ENCODE data around the gene GPRC5C.

GPRC5C gene

DNA sequence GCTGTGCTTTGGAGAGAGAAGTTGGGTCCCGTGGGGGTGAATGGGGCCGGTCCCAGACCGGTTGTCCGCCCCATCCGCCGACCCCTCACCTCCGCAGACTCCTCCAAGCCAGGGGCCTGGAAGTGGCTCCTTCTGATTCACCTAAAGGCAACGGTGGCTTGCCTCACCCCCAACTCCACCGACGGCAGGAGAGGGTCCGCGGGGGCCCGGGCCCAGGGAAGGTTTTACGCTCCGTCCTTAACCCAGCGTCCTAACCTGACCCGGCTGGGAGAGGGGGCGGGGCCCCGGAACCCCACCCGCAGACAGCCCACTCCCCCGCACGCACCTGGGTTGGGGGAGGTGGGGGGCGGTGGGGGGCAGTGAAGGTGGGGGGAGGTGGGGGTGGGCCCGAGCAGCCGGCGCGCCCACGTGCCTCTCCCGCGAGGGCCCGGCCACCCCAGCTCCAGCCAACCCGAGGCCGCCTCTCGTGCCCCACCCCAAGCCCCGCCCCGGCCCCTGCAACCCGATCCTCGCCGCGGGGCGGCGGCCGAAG, 21.8 kb downstream of the GPRC5C start:
- no peak for DNase-seq

DNA sequence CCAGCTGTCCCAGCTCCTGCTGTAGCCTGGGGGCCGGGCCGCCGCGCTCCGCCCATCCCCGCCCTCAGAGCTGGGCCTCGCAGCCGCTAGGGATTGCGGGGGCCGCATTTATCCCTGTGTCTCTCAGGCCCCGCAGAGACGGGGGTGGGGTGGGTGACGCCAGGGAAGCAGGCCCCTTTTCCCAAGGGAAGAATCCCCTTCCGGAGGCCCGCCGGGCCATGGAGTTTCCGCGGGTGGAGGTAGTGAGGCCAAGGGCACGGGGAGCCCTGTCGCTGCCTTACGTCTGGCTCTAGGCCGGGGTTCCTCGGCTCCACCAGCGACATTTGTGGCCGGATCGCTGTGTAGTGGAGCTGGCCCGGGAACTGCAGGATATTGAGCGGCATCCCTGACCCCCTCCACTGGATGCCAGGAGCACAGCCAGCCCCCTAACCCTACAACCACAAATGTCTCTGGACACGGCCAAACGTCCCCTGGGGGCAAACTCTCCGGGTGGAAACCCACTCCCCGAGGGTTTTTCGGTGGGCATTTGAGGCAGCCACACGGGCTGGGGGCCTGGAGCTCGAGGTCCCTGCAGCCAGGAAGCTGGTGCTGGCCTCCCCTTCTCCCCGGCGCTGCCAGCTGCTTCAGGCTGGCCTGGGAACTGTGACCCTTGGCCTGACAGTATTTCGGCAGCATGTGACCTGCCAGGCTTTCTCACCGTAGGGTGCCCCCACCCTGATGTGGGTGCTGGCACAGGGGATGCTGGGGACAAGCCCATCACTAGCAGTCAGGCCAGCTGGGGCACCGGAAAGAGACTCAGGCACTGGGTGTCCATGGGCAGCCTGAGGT, 22.5 kb downstream of the GPRC5C start:
- peak; percentile 73 for DNase-seq

DNA sequence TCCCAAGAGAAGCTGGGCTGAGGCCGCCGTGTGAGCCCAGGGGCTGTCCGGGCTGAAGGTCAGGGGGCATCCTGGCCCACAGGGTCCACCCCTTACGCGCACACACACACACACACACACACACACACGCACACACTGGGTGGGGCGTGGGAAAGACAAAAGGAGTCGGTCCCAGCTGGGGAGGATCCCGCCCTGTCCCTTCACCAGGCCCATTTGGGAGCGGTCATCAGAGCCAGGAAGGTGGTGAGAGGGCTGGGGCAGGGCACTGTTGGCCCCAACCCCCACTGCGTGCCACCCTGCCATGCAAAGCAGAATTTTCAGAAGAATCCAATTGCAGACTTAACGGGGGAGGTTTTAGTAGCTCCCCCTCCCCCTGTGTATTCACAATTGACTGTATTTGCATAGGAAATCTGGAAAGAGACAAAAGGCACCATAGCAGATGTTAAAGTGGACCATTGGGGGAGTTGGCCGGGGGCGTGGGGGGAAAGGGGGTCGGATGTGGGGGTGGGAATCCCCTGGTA, 23.2 kb downstream of the GPRC5C start:
- no peak for DNase-seq

DNA sequence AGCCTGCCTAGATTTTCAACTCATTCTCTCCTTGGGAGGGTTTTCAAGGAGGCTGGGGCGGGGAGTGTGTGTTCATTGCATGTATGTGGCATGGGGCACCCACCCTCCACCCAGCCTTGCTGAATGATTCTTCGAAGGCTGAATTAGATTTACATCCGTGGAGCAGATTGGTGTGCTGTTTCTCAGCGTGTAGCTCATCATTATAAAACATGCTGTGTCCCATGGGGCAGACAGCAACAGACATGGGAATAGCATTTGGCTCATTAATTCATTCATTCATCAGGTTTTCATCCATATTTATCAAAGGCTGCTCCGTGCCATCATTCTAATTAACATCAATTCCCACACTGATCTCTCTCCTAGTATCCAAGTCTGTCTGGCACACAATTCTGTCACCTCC, 23.9 kb downstream of the GPRC5C start:
- no peak for DNase-seq

- peak; percentile 64 for DNase-seq
Observed at GRCh38 chr17:74457146-74457819, 25.4 kb downstream of the GPRC5C start.

DNA sequence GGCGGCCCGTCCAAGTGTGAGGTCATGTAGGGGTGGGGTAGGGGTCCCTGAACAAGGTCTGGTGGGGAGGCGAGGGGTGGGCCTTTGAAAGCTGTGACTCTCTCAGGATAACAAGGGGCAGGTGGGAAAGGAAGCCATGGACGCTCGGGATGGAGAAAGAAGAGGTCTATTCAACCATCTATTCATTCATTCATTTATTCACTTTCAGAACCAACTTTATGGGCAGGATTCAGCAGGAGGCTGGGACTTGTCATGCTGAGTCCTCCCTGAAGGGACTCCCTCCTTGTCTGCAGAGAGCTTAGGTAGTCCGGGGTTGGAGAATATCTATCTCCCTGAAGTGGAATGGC, 25.9 kb downstream of the GPRC5C start:
- no peak for DNase-seq

DNA sequence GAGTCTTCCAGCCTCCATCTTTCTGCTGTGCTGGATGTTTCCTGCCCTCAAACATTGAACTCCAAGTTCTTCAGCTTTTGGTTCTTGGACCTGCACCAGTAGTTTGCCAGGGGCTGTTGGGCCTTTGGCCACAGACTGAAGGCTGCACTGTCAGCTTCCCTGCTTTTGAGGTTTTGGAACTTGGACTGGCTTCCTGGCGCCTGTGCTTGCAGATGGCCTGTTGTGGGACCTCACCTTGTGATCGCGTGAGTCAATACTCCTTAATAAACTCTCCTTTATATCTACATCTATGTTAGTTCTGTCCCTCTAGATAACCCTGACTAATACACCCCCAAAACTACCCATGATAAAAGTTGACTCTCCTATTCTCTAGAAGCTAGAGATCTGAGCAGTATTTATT, 26.9 kb downstream of the GPRC5C start:
- no peak for DNase-seq

DNA sequence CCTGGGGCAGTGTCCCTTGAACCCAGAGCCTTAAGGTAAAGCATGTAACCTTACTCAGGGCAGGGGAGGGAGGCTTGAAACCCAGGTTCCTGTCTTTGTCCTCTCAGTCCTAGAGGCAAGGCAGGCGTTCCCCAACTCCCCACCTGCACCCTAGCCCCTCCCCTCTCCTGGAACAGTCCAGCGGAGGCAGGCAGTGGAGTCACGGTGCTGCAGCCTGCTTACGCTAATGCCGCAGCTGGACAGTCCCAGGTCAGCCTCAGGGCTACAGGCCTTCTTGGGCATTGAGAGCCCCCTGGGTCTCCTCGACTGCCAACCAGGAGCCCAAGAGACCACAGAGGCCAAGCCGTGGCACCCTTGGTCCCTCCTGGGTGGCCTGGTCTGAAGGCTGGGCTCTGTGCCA, 27.7 kb downstream of the GPRC5C start:
- DNase-seq: no peak

GRCh38 chr17:74460241-74460640, 28.4 kb downstream of the GPRC5C start:
- no peak for DNase-seq

- no peak for DNase-seq
Observed at GRCh38 chr17:74460996-74461395, 29.1 kb downstream of the GPRC5C start.

- no peak for DNase-seq
Observed at GRCh38 chr17:74461611-74462010, 29.7 kb downstream of the GPRC5C start.

- no peak for DNase-seq
Observed at GRCh38 chr17:74464730-74465377, 33.0 kb downstream of the GPRC5C start.

DNA sequence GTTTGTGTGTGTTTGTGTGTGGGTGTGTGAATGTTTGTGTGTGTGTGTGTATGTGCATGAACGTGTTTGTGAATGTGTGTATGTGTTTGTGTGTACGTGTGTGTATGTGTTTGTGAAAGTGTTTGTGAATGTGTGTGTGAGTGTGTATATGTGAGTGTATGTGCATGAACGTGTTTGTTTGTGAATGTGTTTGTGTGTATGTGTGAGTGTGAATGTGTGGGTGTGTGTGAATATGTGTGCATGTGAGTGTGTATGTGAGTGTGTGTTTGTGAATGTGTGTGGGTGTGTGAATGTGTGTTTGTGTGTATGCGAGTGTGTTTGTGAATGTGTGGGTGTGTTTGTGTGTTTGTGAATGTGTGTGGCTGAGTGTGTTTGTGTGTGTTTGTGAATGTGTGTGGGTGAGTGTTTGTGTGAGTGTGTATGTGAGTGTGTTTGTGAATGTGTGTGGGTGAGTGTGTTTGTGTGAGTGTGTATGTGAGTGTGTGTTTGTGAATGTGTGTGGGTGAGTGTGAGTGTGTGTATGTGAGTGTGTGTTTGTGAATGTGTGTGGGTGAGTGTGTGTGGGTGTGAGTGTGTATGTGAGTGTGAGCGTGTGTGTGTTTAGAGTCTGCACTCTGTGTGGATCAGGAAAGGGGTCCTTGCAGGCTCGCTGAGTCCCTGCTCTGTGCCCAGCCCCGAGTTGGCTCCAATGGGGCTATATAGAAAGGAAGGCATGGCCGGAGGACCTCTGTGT, 33.7 kb downstream of the GPRC5C start:
- DNase-seq: no peak

DNA sequence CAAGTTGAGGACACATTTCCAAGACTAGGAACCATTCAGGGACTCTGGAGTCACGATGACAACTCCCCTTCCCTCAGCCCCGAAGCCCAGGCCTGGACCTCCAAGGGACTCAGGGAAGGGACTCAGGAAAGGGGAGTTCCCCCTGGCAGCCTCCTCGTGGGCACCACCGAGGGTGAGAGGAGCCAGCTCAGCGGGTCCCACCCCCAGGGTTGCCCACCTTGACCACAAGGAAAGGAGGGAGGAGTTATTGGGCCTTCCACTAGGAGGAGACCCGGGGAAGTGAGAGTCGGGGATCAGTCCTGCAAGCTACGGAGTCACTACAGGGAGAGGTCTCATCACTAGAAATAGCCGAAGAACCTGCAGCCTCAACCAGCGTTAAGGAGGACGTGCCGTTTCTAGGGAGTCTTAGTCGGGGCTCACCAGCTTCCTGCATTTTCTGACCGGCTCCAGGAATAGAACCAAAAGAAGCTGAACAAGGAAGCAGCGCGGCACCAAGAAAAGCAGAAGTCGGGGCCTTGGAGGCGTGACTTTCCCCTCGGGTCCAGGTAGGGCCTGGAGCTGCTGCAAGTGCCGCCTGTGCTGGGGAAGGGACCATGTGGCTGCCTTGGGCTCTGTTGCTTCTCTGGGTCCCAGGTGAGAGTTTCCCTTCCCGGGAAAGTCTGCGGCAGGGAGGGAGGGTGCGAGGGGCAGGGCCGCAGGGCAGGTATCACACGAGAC, 34.4 kb downstream of the GPRC5C start, which contains the start of gene CD300A:
Gene CD300A, plus strand, starts transcription at position 524 of the 717 bp plus-strand sequence. Its CDS starts 70 bp downstream, at position 594.
- peak; percentile 88 for DNase-seq

- DNase-seq: no peak
Observed at GRCh38 chr17:74466828-74467184, 34.9 kb downstream of the GPRC5C start.

DNA sequence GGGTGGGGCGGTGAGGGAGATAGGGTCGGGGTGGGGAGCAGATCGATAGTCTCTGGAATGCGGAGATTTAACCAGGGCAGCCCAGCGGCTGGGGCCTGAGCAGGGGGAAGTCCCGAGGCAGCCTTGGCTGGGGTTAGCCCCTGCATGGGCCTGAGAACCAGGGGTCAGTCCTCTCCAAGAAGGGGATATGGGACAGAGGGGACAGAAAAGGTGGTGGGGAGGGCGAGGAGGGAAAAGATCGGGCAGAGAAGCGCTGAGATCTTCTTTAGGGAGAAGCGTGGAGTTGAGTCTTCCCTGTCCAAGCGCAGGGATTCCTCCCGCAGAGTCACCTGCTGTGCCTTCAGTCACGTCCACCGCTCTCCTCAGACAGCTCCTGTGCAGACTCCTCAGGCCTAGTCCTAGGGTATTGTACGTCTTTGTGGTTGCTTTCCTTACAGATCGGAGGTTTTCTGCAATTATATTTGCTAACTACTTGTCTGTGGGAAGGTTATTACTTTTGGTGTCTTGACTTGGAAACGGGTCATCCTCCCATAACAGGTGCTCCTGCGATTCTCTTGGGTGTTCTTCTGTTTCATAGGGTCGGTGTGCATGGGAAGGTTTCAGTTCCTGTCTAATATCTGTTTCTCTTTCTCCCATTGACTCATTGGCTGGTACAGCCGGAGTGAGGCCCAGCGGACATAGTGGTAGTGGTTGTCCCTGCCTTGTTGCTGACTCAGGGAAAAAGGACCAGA, 35.5 kb downstream of the GPRC5C start:
- DNase-seq: peak; percentile 72

DNA sequence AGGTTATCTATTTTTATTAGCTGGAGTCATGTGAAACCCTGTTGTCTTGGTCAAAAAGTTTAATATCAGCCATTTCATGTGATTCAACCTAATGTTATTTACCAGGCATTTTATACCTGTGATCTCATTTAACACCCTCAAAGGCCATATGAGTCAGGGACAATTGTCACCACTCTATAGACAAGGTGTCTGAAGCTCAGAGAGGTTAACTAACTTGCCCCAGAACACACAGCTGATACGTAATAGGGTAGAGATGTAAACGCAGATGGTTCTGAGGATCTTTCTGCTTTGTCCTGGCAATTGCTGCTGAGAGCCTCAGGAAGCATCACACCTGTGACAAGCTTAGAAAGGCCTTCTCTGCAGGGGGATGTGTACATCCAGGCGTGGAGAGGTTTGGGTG, 39.5 kb downstream of the GPRC5C start:
- no peak for DNase-seq

GRCh38 chr17:74472890-74473289, 41.0 kb downstream of the GPRC5C start:
- DNase-seq: no peak

DNA sequence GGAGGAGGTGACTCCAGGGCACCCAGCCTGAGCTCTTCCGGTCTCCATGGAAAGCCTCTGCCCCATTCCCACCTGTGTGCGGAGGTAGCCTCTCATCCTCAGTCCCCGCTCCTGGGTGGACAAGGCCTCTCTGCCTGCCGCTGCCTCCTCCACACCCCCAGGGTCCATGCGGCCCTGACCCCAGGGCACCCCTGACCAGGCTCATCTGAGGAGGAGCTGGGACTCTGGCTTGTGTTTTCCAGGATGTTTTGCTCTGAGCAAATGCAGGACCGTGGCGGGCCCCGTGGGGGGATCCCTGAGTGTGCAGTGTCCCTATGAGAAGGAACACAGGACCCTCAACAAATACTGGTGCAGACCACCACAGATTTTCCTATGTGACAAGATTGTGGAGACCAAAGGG, 41.4 kb downstream of the GPRC5C start:
- no peak for DNase-seq

GRCh38 chr17:74474043-74474792, 42.3 kb downstream of the GPRC5C start:
- DNase-seq: no peak

DNA sequence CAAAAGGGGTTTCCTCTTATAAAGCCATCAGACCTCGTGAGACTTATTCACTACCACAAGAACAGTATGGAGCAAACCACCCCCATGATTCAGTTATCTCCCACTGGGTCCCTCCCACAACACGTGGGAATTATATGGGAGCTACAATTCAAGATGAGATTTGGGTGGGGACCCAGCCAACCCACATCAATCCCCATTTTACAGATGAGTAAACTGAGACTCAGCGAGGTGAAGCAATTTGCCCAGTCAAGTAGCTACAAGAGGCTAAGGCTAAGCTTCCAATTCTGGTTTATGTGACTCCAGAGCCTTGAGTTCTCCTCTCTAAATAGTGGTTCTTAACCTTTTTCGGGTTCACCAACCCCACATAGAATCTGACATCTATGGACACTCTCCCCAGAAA, 43.3 kb downstream of the GPRC5C start:
- DNase-seq: no peak

Measured in MV-4-11 (cell line).